K562 (cell line): ENCODE results near the gene CLEC10A. TPM values are rescaled to one million over a fixed set of nuclear protein-coding genes. Genes with fewer than 3 reads are reported as not detected.

Experiments used
- ATAC-seq: fragments of 200-7000 bp; cut with Tn5 transposase; 3 replicates; pipeline ENCODE4 v1.9.1; 2020; ENCODE audit warnings: moderate library complexity
- BruUV-seq: library from RNA; stranded (reverse); fragments of 400-500 nt; replicated peaks from 2 replicates; lab custom pipeline; 2021; lab: Mats Ljungman, UMichigan
- CTCF ChIA-PET: fragments of 300-600 bp; formaldehyde crosslinking; extraction: SDS; loops from one replicate; lab custom pipeline; 2021; ENCODE audit warnings: low intra/inter-chr PET ratio; lab: Yijun Ruan, JAX
- POLR2A ChIA-PET: fragments of 300-600, 350-650 bp; sonication (Branson Sonifier 250); formaldehyde crosslinking; extraction: SDS; loops from one replicate; lab custom pipeline; 2021; ENCODE audit warnings: antibody characterized with exemption, inconsistent platforms; lab: Yijun Ruan, JAX
- DNase-seq, 4 experiments: peaks; one replicate each; pipeline versions ENCODE4 v3.0.0 to v3.0.0-alpha.2; 2011 to 2018; ENCODE audit warnings: low spot score in 3 of 4, mixed read lengths in 3 of 4; ENCODE audit errors: extremely low read depth in 1 of 4
- FAIRE-seq: peaks from 2 replicates; lab custom pipeline; 2011; peaks lifted over from hg19 to GRCh38; lab: Jason Lieb, UNC
- H2AFZ ChIP-seq: 2 replicates; pipeline ENCODE4 v1.6.0; 2011; ENCODE audit warnings: low read depth, low read length, control low read depth, inconsistent platforms
- H3K27ac ChIP-seq: fragments of 200-600 bp; 3 replicates; pipeline ENCODE4 v1.8.0; 2011; ENCODE audit warnings: low read depth, mild to moderate bottlenecking, control low read depth, inconsistent platforms, low read length, moderate library complexity, mixed read lengths; ENCODE audit errors: extremely low read depth
- H3K27me3 ChIP-seq, 2 experiments: fragments of 300-600 bp in 1 of 2; 2 replicates in 1 of 2; 3 replicates in 1 of 2; pipeline versions ENCODE4 v1.6.0 to v1.8.0; 2011; ENCODE audit warnings: inconsistent platforms in 2 of 2, low read length in 2 of 2, mild to moderate bottlenecking in 1 of 2, mixed read lengths in 1 of 2, moderate library complexity in 1 of 2; ENCODE audit not compliant: control insufficient read depth in 2 of 2, insufficient read depth in 2 of 2
- H3K36me3 ChIP-seq: fragments of 300-600 bp; 3 replicates; pipeline ENCODE4 v1.8.0; 2011; ENCODE audit warnings: mild to moderate bottlenecking, low read length, inconsistent platforms; ENCODE audit not compliant: control insufficient read depth, insufficient read depth
- H3K4me1 ChIP-seq, 2 experiments: fragments of 200-600 bp in 1 of 2; replicated peaks in 1 of 2; 2 replicates in 1 of 2; 3 replicates in 1 of 2; pipeline versions ENCODE4 v1.5.1 to v1.8.0; 2011; ENCODE audit warnings: inconsistent platforms in 2 of 2, low read length in 2 of 2, mild to moderate bottlenecking in 1 of 2, mixed read lengths in 1 of 2, moderate library complexity in 1 of 2; ENCODE audit not compliant: control insufficient read depth in 2 of 2, insufficient read depth in 2 of 2
- H3K4me2 ChIP-seq: 2 replicates; pipeline ENCODE4 v1.6.1; 2011; ENCODE audit warnings: low read length, control low read depth, inconsistent platforms, mixed read lengths; ENCODE audit not compliant: insufficient read depth
- H3K4me3 ChIP-seq: fragments of 200-600 bp; sonication (generic), shearing (Covaris generic); 2 replicates; pipeline ENCODE4 v1.5.1; 2016; ENCODE audit warnings: control low read depth, inconsistent platforms
- H3K79me2 ChIP-seq: fragments of 200-600 bp; 3 replicates; pipeline ENCODE4 v1.8.0; 2011; ENCODE audit warnings: low read length, inconsistent platforms; ENCODE audit not compliant: control insufficient read depth, insufficient read depth
- H3K9ac ChIP-seq, 2 experiments: 2 replicates each; pipeline versions ENCODE4 v1.6.0 to v1.6.1; 2011; ENCODE audit warnings: low read depth in 2 of 2, low read length in 2 of 2, control low read depth in 1 of 2, inconsistent platforms in 1 of 2, mild to moderate bottlenecking in 1 of 2, mixed read lengths in 1 of 2; ENCODE audit not compliant: insufficient read depth in 1 of 2
- H3K9me1 ChIP-seq: one replicate; pipeline ENCODE4 v1.6.0; 2011; ENCODE audit warnings: inconsistent platforms, mild to moderate bottlenecking, low read length, moderate library complexity; ENCODE audit not compliant: control insufficient read depth, insufficient read depth
- H3K9me3 ChIP-seq: replicated peaks from 2 replicates; pipeline ENCODE4 v1.5.1; 2011; ENCODE audit warnings: low read depth, low read length, inconsistent platforms; ENCODE audit not compliant: control insufficient read depth, insufficient read depth
- H4K20me1 ChIP-seq: replicated peaks from 2 replicates; pipeline ENCODE4 v1.6.1; 2011; ENCODE audit warnings: low read length, inconsistent platforms, mixed read lengths; ENCODE audit not compliant: control insufficient read depth, insufficient read depth
- E4F1 ChIP-seq: fragments of 250-450 bp; sonication (Bioruptor Pico); IDR thresholded peaks from 2 replicates; pipeline ENCODE4 v1.5.0; 2021; ENCODE audit warnings: mild to moderate bottlenecking, borderline replicate concordance
- EP300 ChIP-seq: IDR thresholded peaks from 2 replicates; pipeline ENCODE4 v1.6.1; 2012; ENCODE audit warnings: low read length, improper control_type of control experiment
- HNRNPLL ChIP-seq: fragments of 200-400 bp; formaldehyde crosslinking; IDR thresholded peaks from 2 replicates; pipeline ENCODE4 v1.6.1; 2017; ENCODE audit warnings: low read length, low read depth, mild to moderate bottlenecking; ENCODE audit not compliant: poor library complexity, severe bottlenecking
- KAT8 ChIP-seq: fragments of 450-650 bp; IDR thresholded peaks from 2 replicates; pipeline ENCODE4 v1.6.1; 2016; ENCODE audit warnings: low read depth, mild to moderate bottlenecking
- NRF1 ChIP-seq, 2 experiments: fragments of 450-650 bp; IDR thresholded peaks in 1 of 2; conservative IDR thresholded peaks in 1 of 2; 2 replicates each; pipeline ENCODE4 v1.6.1; 2014; ENCODE audit warnings: mild to moderate bottlenecking in 2 of 2
- SOX6 ChIP-seq: fragments of 450-650 bp; IDR thresholded peaks from 2 replicates; pipeline ENCODE4 v1.6.1; 2014; ENCODE audit warnings: mild to moderate bottlenecking
- TBP ChIP-seq: optimal IDR thresholded peaks from 2 replicates; pipeline ENCODE3; 2011; ENCODE audit warnings: low read depth, low read length, improper control_type of control experiment
- YBX1 ChIP-seq: fragments of 450-650 bp; IDR thresholded peaks from 2 replicates; pipeline ENCODE4 v1.7.1; 2016; ENCODE audit warnings: mild to moderate bottlenecking
- ZBTB49 ChIP-seq: sonication (generic); formaldehyde crosslinking; IDR thresholded peaks from 2 replicates; pipeline ENCODE4 v1.8.0; 2022; ENCODE audit warnings: missing genetic modification reagents, mild to moderate bottlenecking, borderline replicate concordance
- ZNF398 ChIP-seq: fragments of 250-450 bp; sonication (Bioruptor Pico); IDR thresholded peaks from 2 replicates; pipeline ENCODE4 v1.8.0; 2021; ENCODE audit warnings: moderate library complexity, mild to moderate bottlenecking, inconsistent platforms
- ZNF449 ChIP-seq: fragments of 250-450 bp; sonication (Bioruptor Pico); IDR thresholded peaks from 2 replicates; pipeline ENCODE4 v1.8.0; 2022; ENCODE audit warnings: moderate library complexity, mild to moderate bottlenecking, inconsistent platforms
- ZNF512 ChIP-seq: IDR thresholded peaks from 2 replicates; pipeline ENCODE4 v1.6.1; 2016; ENCODE audit warnings: missing genetic modification characterization, missing compliant biosample characterization
- WGBS: fragments of 100-300 bp; shearing (Covaris generic); methylation state at CpG from one replicate; pipeline ENCODE4 v1.1.6; 2016; ENCODE audit warnings: low coverage, mixed read lengths; ENCODE audit not compliant: insufficient coverage; ENCODE audit errors: missing lambda C conversion rate; 5-methylcytosine and 5-hydroxymethylcytosine counted together
- in situ Hi-C: fragments of 300-500 bp; cut with MboI; formaldehyde crosslinking; loops from 4 replicates; pipeline ENCODE4 v1.15.0; 2018; ENCODE audit warnings: inconsistent platforms, mixed read lengths
- intact Hi-C: fragments of 100-400 bp; cut with micrococcal nuclease; formaldehyde crosslinking; loops from 2 replicates; pipeline ENCODE4 v1.14.2; 2022
- polyA plus RNA-seq, 8 experiments: library from polyadenylated mRNA; depleted of rRNA in 4 of 8; stranded (reverse) in 5 of 8; unstranded in 3 of 8; fragments of >200 nt; fragmentation: Nextera tagmentation in 2 of 8; fragmentation: Illumina TruSeq in 1 of 8; extraction: Ambion mirVana in 2 of 8; extraction: Trizol in 1 of 8; gene quantifications; 2 replicates each; pipeline versions ENCODE4 v1.2.1 to v1.2.3, GENCODE V29; 2011 to 2014; ENCODE audit warnings: inconsistent platforms in 1 of 8, missing spikeins in 1 of 8
- total RNA-seq, 7 experiments: library from RNA; depleted of rRNA in 6 of 7; stranded (reverse); fragments of >200 nt in 6 of 7; fragmentation: Illumina TruSeq in 2 of 7; extraction: Trizol in 2 of 7; gene quantifications; 2 replicates each; pipeline versions ENCODE4 v1.2.1 to v1.2.3, GENCODE V29; 2011 to 2021; ENCODE audit warnings: low replicate concordance in 1 of 7

Gene CLEC10A
- total and polyA plus RNA-seq, 9 of the 15 experiments (the other 6 are each of a cell fraction or from before 2014, with no cell fraction given) = 0.04 to 0.11 (median 0.05) TPM; not detected in 6

GRCh38 chr17:7039832-7040231, 40.2 kb downstream of the CLEC10A start:
- Histone ChIP-seq H3K9me1 (no peaks in the 10 kb centered on the region), H3K9me3 (no peaks in the 10 kb centered on the region), H3K4me3 (no peak overlapping the region), H4K20me1 (no peaks in the 10 kb centered on the region), H3K27ac (no peak overlapping the region), H3K79me2 (peaks cover 19% of the 10 kb centered on the region), H3K27me3 (no peaks in the 10 kb centered on the region), H3K4me2 (no peak overlapping the region), H3K36me3 (no peaks in the 10 kb centered on the region), H2AFZ (no peak overlapping the region), H3K9ac (no peak overlapping the region), H3K4me1 (peaks cover 9 to 43% of the 10 kb centered on the region in 2 experiments; a peak in 4 of 5 replicates)
- ATAC-seq (no peak), DNase-seq (no peak), FAIRE-seq (no peak)
- no TSS peak for BruUV-seq
- TF ChIP-seq YBX1 = no peak
- no peak for TF ChIP-seq HNRNPLL
- no peak for TF ChIP-seq TBP
- TF ChIP-seq ZNF512 = no peak
- no peak for TF ChIP-seq ZNF449 (CRISPR knock-in tag)
- TF ChIP-seq SOX6 = no peak
- TF ChIP-seq NRF1 (conservative IDR thresholded peaks at IDR 0.05 in 1 of 2, IDR thresholded peaks at IDR 0.05 in 1 of 2) = no peak
- TF ChIP-seq ZBTB49 = no peak
- TF ChIP-seq EP300 = no peak
- no peak for TF ChIP-seq E4F1 (CRISPR knock-in tag)
- no peak for TF ChIP-seq ZNF398 (CRISPR knock-in tag)
- no peak for TF ChIP-seq KAT8
- 80% methylated on average over 3 of the region's 5 CpGs for WGBS
- intact Hi-C loops = no loop called here
- CTCF ChIA-PET = no interaction called here
- POLR2A ChIA-PET = no interaction called here
- in situ Hi-C loops = loop anchor here (10.0 to 25.0 kb wide), 2 partner anchors 295 to 522 kb away; partner anchors contain the start of genes ACAP1, SENP3 and TNFSF13
